IPS-18a (cell line): Measurements from ENCODE around the gene L3MBTL4.

Experiments used
- H3K27ac ChIP-seq: one replicate; pipeline ENCODE4 v1.5.1; 2013; ENCODE audit warnings: low read length
- H3K27me3 ChIP-seq: one replicate; pipeline ENCODE4 v1.6.1; 2013; ENCODE audit warnings: mild to moderate bottlenecking, low read length; ENCODE audit not compliant: control insufficient read depth, insufficient read depth
- H3K36me3 ChIP-seq: one replicate; pipeline ENCODE4 v1.6.1; 2013; ENCODE audit warnings: low read depth, low read length; ENCODE audit not compliant: control insufficient read depth
- H3K4me1 ChIP-seq: one replicate; pipeline ENCODE4 v1.6.1; 2013; ENCODE audit warnings: low read depth, low read length; ENCODE audit not compliant: control insufficient read depth
- H3K4me3 ChIP-seq: one replicate; pipeline ENCODE4 v1.5.1; 2013; ENCODE audit warnings: low read length
- H3K9ac ChIP-seq: one replicate; pipeline ENCODE4 v1.6.1; 2013; ENCODE audit warnings: mild to moderate bottlenecking, low read length, moderate library complexity
- H3K9me3 ChIP-seq: one replicate; pipeline ENCODE4 v1.6.1; 2013; ENCODE audit warnings: low read depth, low read length; ENCODE audit not compliant: control insufficient read depth

L3MBTL4 gene

DNA sequence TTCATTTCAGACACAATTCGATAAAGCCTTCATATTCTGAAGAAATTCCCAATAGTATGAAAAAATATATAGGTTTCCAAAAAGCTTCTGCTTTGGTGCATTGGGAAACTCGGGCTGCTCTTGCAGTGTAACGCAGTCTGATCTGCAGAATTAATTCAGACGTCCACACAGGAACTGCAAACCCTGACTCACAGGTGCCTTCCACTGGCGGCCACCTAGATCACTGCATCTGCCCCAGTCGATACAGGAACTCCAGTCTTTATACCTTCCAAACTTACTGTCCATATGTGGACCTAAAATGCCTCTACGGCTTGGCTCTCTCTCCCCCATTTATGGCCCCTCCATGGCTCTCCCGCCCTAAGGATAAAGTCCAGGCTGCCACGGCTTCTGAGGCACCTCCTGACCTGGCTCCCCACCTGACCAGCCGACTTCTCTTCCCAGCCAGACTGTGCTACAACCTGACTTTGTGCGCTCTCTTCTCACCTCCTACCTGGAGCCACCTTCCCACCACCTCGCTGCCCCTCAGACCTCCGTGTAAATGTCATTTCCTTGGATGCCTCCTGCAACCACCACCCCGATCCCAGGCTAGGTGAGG, 39.7 kb downstream of the L3MBTL4 start:
- H3K9ac ChIP-seq: no peak overlapping the region
- H3K4me3 ChIP-seq: no peak overlapping the region
- no peaks in the 10 kb centered on the region for H3K4me1 ChIP-seq
- no peaks in the 10 kb centered on the region for H3K9me3 ChIP-seq
- H3K36me3 ChIP-seq: no peaks in the 10 kb centered on the region
- no peaks in the 10 kb centered on the region for H3K27me3 ChIP-seq
- H3K27ac ChIP-seq: no peak overlapping the region

DNA sequence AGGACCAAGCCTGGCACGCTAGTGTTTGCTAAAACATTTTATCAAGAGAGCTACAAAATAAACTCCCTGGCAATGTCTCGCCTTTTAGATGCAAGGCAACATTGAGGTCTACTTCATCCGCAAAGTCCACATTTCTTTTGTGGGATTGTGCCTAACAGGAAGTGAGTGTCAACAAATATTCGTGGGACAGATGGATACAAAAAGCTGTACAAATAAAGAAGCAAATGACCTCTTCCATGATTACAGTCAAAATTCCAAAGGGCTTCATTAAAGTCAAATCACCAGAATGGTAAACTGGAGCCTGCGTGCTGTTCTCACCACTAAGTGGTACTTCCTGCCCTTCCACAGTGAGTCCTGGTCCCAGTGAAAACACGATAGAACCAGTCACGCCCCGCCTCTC, 40.4 kb downstream of the L3MBTL4 start:
- no peak overlapping the region for H3K4me3 ChIP-seq
- H3K4me1 ChIP-seq: no peaks in the 10 kb centered on the region
- no peak overlapping the region for H3K9ac ChIP-seq
- H3K27ac ChIP-seq: no peak overlapping the region
- H3K27me3 ChIP-seq: no peaks in the 10 kb centered on the region
- no peaks in the 10 kb centered on the region for H3K9me3 ChIP-seq
- no peaks in the 10 kb centered on the region for H3K36me3 ChIP-seq

DNA sequence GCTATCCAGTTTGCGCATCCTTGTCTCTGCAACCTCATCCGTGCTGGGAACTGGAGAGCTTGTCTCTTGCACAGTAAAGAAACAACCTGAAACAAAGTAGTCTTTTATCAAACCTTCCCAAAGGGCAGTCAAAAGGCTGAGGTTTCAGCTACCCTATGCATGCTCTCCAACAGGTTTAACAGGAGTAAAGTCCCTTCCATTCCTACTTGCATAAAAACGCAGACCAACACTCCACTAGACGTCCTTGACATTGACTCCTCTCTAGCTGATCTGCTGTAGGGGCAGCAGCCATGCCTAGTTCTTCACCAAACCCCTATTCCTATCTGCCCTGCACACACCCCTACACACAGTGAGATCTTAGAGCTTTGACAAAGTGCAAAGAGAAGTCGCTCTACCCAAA, 41.5 kb downstream of the L3MBTL4 start:
- Histone ChIP-seq H3K36me3 (no peaks in the 10 kb centered on the region), H3K9ac (no peak overlapping the region), H3K9me3 (no peaks in the 10 kb centered on the region), H3K27ac (no peak overlapping the region), H3K4me3 (no peak overlapping the region), H3K27me3 (no peaks in the 10 kb centered on the region), H3K4me1 (no peaks in the 10 kb centered on the region)

DNA sequence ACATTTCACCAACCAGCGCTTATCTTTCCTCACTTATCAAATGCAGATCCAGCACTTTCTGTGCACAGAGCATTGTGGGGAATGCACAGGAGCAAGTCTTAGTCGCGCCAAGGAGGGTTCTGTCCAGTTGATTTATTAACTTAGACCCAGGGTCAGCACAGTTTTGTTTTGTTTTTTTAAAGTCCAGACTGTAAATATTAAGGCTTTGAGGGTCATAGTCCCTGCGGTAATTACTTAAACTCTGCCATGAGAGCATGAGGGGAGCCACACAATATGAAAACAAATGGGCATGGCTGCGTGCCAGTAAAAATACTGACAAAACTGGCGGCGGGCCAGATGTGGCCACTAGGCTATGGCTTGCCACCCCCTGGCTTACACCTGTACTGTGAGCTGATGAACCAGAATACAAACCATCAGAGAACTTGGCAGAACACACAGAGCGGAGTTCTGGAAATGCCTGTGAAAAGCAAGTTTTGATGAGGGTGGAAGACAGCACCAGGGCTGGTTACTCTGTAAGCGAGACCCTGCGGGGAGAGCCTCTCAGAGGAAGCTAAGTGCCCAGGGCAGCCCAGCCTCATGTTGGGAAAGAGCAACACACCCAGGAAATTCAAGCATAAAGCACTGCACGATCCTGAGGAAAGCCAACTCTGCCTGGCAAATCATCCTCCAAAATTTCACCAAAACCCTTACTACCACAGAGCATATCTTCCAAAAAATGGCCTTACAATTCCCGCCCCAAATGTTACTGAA, 43.6 kb downstream of the L3MBTL4 start:
- Histone ChIP-seq H3K9me3 (no peaks in the 10 kb centered on the region), H3K27me3 (no peaks in the 10 kb centered on the region), H3K27ac (no peak overlapping the region), H3K4me3 (no peak overlapping the region), H3K36me3 (no peaks in the 10 kb centered on the region), H3K4me1 (peaks cover 17% of the 10 kb centered on the region), H3K9ac (no peak overlapping the region)

DNA sequence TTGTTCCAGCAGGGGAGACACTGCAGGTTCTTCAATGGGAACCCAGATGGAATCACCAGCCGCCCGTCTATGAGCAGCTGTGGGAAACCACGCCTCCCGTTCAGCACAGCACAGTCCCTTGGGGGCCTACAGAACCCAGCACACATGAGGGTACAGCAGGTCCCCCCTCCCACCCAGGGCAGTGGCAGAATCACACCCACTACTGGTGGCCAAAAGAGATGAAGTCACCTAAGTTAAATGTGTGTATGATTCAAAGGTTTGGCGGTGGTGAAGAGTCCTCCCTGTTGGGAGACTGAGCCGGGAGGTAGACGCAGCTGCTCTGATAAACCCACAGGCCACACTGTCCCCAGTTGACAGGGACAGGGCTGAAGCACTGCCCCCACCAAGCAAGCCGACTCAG, 44.3 kb downstream of the L3MBTL4 start:
- H3K36me3 ChIP-seq: no peaks in the 10 kb centered on the region
- H3K27ac ChIP-seq: no peak overlapping the region
- H3K9me3 ChIP-seq: no peaks in the 10 kb centered on the region
- no peak overlapping the region for H3K9ac ChIP-seq
- peaks cover 23% of the 10 kb centered on the region for H3K4me1 ChIP-seq
- no peaks in the 10 kb centered on the region for H3K27me3 ChIP-seq
- no peak overlapping the region for H3K4me3 ChIP-seq

DNA sequence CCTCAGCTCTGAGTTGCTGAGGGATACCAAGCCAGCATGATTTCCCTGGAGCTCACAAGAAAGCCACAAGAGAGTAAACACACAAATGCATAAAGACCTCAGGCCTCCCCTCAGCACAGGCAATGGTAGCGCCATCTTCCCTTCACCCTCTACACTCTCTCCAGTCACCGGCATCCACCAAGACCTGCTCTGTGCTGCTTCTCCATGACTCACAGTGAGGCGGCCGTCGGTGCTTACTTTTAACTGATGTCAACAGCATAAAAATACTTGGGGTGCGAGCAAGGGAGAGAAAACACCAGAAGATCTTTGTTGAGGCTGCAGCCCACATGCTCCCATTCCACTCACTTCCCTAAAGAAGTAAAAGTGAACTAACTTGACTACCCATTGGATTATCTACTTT, 46.7 kb downstream of the L3MBTL4 start:
- Histone ChIP-seq H3K4me3 (no peak overlapping the region), H3K27ac (no peak overlapping the region), H3K36me3 (no peaks in the 10 kb centered on the region), H3K4me1 (peaks cover 26% of the 10 kb centered on the region), H3K9ac (no peak overlapping the region), H3K27me3 (no peaks in the 10 kb centered on the region), H3K9me3 (no peaks in the 10 kb centered on the region)

DNA sequence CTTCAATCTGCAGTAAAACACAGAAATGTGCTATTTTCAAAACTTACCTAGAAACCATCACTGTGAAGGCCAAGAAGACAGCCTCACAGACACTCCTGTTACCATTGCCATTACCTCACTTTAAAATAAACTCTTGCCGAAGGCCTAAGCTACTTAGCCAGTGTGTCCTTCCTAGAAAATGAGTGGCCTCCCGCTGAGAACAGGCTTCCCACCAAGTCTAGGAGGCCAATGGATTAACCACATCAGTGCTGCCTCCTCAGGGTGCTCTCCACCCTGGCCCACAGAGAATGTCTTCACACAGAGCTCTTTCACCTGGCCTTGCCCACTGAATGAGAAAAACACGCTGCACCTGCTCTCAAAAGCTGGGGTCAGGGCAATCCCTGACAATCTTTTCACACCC, 47.5 kb downstream of the L3MBTL4 start:
- Histone ChIP-seq H3K27ac (no peak overlapping the region), H3K27me3 (no peaks in the 10 kb centered on the region), H3K9me3 (no peaks in the 10 kb centered on the region), H3K4me3 (no peak overlapping the region), H3K4me1 (peaks cover 26% of the 10 kb centered on the region), H3K36me3 (no peaks in the 10 kb centered on the region), H3K9ac (no peak overlapping the region)

DNA sequence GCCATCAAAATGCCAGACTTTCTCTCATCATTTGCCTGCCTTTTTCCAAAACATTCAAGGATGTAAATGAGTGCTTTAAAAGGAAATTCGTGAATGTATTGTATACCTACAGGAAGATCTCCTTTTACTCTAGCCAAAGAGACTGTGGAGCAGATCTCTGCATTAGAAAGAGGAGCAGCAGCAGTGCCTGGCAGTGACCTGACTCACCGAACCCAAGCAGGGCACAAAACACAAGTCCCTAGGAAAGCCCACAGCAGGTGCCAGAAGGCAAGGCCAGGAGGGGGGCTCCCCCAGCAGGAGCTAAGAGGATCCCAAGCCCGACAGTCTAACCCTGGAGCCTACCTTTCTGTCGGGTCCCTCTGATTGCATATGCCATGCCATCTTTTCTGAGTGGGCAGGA, 47.9 kb downstream of the L3MBTL4 start:
- Histone ChIP-seq H3K27ac (no peak overlapping the region), H3K4me3 (no peak overlapping the region), H3K9ac (no peak overlapping the region), H3K27me3 (no peaks in the 10 kb centered on the region), H3K9me3 (no peaks in the 10 kb centered on the region), H3K36me3 (no peaks in the 10 kb centered on the region), H3K4me1 (peaks cover 26% of the 10 kb centered on the region)

DNA sequence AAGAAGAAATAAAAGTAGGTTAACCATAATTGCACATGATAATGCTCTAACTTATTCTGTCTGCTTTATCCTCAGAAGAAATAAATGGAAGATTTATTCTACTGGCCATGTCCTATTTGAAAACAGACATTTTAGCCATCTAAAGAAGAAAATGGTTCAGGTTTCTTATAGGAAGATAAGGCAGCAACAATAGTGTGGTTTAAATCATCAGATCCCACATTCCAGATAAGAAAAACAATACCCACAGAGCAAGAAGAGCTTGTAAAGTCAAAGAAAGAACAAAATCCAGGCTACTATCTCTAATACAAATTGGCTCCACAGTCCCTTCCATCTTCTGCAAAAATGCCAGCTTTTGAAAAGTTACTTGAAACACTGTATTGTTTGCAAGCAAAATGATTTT, 49.3 kb downstream of the L3MBTL4 start:
- H3K4me1 ChIP-seq: peaks cover 28% of the 10 kb centered on the region
- no peak overlapping the region for H3K27ac ChIP-seq
- no peaks in the 10 kb centered on the region for H3K36me3 ChIP-seq
- H3K27me3 ChIP-seq: no peaks in the 10 kb centered on the region
- no peaks in the 10 kb centered on the region for H3K9me3 ChIP-seq
- no peak overlapping the region for H3K4me3 ChIP-seq
- H3K9ac ChIP-seq: no peak overlapping the region

DNA sequence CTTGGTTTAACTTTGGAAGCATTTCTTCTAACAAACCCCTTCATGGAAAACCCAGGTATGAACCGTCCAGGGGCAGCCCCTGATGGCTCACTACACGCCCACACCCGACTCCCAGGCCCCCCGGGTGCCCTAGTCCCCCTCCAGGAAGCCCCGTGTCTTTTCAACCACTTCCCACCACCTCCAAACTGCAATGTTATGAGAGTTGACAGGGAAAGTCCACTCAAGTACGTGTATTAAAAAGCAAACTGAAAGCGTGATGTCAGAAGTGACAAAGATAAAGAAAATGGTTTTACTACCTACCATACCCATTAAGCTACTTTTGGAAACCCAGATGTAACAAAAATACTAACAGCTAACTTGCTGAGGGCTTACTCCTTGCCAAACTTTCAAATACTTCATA, 51.5 kb downstream of the L3MBTL4 start:
- Histone ChIP-seq H3K9ac (no peak overlapping the region), H3K9me3 (no peaks in the 10 kb centered on the region), H3K27ac (no peak overlapping the region), H3K4me3 (no peak overlapping the region), H3K4me1 (peaks cover 32% of the 10 kb centered on the region), H3K36me3 (no peaks in the 10 kb centered on the region), H3K27me3 (no peaks in the 10 kb centered on the region)

DNA sequence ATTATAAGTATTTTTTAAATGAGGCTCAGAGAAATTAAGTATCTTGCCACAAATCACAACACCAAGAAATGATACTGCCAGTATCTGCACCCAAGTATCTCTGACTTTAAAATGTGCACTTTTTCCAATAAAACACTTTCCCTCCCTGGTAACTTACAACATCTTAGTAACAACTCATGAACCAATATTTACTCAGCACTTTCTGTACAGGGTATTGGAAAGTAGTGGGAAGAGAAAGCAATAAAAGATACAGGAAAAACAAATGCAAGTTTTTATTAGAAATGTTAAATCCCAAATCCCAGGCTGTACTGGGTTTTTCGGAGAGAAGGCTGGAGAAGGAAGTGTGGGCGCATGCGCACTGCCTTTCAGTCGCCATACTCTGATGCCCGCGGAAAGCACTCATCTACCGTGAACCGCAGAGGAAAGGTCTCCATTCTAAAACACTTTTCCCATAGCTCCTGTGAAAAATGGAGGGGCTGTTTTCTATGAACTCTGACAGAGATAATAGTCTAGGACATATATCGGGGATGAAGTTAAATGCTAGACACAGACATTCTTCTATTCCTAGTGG, 52.1 kb downstream of the L3MBTL4 start:
- Histone ChIP-seq H3K27me3 (no peaks in the 10 kb centered on the region), H3K27ac (no peak overlapping the region), H3K9me3 (no peaks in the 10 kb centered on the region), H3K36me3 (no peaks in the 10 kb centered on the region), H3K4me1 (peaks cover 36% of the 10 kb centered on the region), H3K4me3 (no peak overlapping the region), H3K9ac (no peak overlapping the region)

DNA sequence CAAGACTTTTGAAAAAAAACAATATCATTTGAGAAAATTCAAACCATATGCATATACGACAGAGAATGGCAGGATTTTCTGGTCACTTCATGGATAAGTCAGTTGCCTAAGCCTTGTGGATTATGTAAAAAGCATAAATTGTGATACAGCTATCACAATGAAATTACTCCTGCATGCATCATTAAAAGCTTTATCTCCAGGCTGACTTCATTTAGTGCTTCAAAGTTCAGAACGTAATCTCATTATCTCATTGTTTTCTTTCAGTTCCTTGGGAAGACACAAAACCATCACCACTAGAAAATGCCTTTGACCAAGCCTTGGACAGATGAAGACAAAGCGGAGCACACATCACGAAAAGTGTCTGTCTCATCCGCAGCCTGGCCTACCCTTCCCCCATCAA, 57.0 kb downstream of the L3MBTL4 start:
- Histone ChIP-seq H3K9ac (no peak overlapping the region), H3K36me3 (no peaks in the 10 kb centered on the region), H3K27ac (no peak overlapping the region), H3K4me3 (no peak overlapping the region), H3K9me3 (no peaks in the 10 kb centered on the region), H3K4me1 (peaks cover 18% of the 10 kb centered on the region), H3K27me3 (no peaks in the 10 kb centered on the region)
